Stimulated activated CD4-positive, alpha-beta T cell treated with anti-CD3 and anti-CD28 coated beads, Interleukin-4, amount 100 ng/mL, for 24 hours (primary cell): Measurements from ENCODE around the gene KIF9.
"Not testable (repeated sequence)": the region's sequence is repeated elsewhere in the genome, so short reads cannot be mapped to it uniquely, and the experiment has no call there.

ENCODE experiments used
- DNase-seq: peaks from one replicate; pipeline ENCODE4 v3.0.0-alpha.2; 2020

KIF9 gene

DNA sequence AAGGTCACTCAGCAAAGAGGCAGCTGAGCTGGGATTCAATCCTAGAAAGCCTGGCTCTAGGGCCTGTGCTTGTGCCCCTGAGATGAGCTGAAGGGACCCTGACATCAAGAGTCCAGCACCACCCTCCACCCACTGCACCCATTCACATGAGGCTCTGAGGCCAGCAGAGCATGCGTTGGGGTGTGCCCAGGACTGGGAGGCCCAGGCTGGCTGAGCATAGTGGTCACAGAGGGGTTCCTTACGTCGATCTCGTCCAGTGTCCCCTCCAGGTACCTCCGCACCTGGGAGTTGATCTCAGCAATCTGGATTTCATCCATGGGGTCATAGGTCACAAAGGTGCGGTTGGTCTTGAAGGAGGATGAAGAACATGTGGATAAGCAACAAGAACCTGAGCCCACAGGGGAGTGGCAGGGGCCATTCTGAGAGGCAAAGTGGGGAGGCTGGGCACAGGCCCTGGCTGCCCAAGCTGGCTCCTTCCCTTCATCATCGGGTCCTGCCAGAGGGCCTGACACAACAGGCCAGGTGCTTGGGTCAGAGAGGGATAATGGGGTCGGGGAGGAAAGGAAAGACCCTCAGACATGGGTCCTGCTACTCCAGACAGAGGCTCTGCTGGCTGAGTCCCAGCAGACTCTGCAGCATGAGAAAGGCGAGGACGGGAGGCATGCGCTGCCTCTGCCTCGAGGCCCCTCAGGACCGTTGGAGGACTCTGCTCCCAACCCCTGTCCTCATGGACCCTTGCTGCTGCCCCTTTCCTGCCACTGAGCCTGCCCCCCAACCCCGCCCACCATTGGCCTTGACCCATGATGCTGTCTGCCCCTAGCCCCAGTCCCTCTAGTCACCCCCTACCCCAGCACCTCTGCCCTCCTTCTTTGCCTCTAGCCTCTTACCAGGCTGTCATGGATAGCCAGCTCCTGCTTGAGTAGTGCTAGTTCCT lies 35.2 kb downstream of the KIF9 start:
- DNase-seq, result no peak

- DNase-seq, result no peak
These were observed 37.3 kb downstream of the KIF9 start for GRCh38 chr3:47245271-47245670.

DNA sequence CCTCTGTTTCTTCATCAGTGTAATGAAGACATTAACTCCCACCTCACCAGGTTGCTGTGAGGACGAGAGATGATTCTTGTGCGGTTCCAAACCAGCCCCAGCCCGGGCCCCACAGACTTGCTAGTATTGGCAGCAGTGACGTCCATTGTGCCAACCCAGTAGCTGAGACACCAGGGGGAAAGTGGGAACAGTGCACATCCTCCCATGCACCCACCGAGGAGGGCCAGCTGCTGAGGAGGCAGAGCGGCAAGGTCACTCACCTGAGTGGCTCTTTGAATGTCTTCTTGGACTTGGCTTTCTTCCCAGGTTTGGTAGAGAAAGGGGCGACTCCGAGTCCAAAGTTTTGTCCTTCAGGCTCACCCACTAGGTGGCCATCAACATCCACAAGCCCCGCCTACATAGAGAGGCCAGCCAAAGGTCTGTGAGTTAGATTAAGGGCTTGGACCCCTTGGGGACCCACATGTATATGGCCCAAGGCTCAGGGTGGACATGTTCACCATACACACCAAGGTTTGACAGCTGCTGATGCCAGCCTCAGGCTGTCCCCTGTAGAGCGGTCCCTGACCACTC lies 38.0 kb downstream of the KIF9 start:
- no peak for DNase-seq

GRCh38 chr3:47243419-47244147 lies 39.0 kb downstream of the KIF9 start:
- DNase-seq, result no peak

GRCh38 chr3:47239929-47240328 lies 42.7 kb downstream of the KIF9 start:
- DNase-seq, result no peak

DNA sequence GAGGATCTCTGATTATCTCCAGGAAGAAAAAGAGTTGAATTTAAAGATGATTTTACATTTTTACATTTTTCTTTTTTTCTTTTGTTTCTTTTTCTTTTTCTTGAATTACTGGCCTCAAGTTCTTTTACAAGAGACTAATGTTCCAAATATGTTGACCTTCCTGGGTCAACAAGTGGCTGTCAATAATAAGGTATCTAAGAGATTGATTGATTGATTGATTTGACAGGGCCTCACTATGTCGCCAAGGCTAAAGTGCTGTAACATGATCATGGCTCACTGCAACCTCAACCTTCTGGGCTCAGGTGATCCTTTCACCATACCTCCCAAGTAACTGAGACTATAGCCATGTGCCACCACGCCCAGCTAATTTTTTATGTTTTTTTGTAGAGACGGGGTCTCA lies 44.6 kb downstream of the KIF9 start:
- no peak for DNase-seq

DNA sequence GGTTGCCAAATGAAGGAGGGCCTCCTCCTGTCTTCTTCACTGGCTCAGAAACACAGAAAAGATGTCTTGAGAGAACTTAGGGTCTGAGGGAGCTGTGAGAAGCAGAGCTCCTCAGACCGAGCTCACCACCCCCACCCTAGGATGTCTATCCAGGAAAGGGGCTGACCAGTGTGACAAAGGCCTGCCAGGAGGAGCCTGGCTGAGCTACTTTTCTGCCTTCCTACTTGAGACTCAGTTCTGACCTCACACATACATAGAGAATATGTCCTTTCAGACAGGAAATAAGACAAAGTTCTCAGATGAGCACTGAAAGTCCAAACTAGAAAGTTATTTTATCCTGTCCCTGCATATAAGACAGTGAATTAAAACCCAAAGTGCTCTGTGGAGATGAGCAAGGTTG lies 54.5 kb downstream of the KIF9 start:
- no peak for DNase-seq

GRCh38 chr3:47227678-47228077 lies 54.9 kb downstream of the KIF9 start:
- no peak for DNase-seq

- DNase-seq, result no peak
These were observed 57.2 kb downstream of the KIF9 start for GRCh38 chr3:47225310-47225906.

GRCh38 chr3:47223755-47224154 lies 58.8 kb downstream of the KIF9 start:
- DNase-seq, result no peak

DNA sequence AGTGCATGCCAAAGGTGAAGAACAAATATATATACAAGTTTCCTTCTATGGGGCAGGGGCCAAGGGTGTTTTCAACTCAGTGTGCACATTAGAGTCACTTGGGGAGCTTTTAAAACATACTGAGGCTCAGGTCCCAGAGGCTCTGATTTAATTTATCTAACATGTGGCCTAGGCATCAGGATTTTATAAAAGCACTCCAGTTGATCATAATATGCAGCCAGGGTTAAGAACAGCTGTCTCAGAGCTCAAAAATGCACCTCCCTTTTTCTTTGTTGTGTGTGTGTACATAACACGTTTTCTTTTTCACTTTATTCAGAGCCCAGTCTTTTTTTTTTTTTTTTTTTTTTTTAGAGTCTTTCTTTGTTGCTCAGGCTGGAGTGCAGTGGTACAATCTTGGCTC lies 60.8 kb downstream of the KIF9 start:
- DNase-seq, result no peak

GRCh38 chr3:47210863-47211405 lies 71.7 kb downstream of the KIF9 start:
- no peak for DNase-seq

- DNase-seq, result not testable (repeated sequence)
These were observed 76.6 kb downstream of the KIF9 start for GRCh38 chr3:47206022-47206421.

GRCh38 chr3:47204875-47205274 lies 77.7 kb downstream of the KIF9 start:
- DNase-seq, result no peak

DNA sequence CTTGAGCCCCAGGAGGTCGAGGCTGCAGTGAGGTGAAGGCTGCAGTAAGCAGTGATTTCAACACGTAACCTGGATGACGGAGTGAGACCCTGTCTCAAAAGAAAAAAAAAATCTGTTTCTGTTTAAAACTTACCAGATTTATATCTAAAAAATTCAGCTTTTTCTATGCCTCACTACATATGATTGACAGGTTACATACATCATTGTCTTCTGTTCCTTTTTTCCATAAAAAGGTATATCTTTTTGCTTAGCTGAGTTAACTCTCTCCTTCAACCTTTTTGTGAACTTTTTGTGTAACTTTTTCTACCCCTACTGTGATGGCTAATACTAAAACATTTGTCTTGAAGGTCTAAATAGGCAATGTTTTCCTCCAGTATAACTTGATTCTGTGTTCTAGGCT lies 80.1 kb downstream of the KIF9 start:
- no peak for DNase-seq

DNA sequence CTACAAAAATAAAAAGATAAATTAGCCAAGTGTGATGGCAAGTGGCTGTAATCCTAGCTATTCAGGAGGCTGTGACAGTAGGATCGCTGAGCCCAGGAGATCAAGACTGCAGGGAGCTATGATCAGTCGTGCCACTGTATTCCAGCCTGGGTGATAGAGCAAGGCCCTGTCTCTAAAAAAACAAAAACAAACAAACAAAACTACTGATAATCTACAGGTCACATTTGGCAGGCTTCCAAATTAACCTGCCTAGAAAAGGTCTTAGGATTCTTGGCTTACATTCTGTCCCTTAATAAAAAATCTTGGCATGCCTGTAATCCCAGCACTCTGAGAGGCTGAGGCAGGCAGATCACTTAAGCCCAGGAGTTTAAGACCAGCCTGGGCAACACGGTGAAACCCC lies 85.3 kb downstream of the KIF9 start:
- no peak for DNase-seq

GRCh38 chr3:47194994-47195393 lies 87.6 kb downstream of the KIF9 start:
- DNase-seq, result no peak

DNA sequence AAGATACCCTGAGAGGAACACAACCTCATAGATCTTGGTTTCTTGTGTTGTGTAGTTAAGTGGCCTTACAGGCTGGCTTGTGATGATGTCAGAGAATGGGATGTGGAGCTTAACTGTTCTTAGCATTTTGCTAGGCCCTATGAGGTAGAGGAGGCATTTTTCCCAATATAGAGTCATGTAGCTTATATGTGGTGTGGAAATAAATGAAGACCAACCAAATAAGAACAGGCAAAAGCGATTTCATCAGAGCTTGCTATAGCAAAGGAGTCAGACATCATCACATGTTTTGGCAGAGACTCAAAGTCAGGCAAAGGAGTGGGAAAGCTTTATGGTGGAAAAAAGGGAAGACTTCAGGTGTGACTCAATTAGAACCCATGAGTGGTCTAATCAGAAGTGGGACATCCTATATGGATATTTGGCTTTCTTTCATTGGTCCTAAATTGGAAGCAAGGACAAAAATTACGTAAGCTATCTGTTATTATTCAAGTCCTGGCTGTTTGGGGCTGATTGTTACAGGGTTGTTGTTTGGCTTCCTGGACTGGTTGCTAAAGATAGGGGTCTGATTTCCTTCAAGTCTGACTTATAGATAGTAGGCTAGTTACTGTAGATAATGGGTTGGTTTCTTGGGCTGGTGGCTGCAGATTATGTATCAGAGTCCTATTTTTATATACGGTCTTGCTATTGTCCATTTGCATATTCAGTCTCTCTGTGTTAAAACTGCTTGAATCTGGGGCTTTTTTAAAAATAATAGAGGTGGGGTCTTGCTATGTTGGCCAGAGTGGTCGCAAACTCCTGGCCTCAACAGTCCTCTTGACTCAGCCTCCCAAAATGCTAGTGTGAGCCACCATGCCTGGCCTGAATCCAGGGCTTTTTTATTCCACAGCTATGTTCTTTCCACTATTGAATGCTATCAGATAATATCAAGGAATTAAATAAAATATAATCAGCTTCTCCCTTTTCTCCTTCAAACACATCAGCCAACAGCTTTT lies 88.4 kb downstream of the KIF9 start:
- DNase-seq, result no peak

DNA sequence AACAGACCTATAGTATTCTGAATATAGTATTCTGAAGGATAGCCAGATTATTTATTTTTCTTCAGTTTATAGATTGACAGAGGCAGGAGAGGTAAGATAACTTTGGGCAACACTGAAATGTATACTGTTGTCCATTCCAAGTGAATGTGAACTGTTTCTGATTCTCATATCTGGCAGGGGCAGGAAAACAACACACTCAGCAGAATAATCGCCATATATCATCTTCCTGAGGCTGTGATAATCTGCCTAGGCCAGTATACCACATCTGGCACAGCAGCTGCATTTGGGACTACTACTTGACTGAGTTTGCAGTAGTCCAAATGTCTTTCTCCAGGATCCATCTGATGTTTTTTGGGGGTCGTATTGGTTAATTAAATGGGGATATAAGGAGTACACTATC lies 96.3 kb downstream of the KIF9 start:
- no peak for DNase-seq

DNA sequence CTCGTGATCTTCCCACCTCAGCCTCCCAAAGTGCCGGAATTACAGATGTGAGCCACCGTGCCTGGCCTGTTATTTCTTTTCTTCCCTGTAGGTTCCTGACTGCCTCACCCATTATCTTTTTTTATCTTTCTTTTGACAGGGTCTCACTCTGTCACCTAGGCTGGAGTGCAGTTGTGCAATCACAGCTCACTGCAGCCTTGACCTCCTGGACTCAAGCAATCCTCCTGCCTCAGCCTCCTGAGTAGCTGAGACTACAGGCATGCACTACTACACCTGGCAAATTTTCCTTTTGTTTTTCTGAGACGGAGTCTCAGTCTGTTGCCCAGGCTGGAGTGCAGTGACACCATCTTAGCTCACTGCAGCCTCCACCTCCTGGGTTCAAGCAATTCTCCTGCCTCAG lies 100.9 kb downstream of the KIF9 start:
- DNase-seq, result not testable (repeated sequence)

DNA sequence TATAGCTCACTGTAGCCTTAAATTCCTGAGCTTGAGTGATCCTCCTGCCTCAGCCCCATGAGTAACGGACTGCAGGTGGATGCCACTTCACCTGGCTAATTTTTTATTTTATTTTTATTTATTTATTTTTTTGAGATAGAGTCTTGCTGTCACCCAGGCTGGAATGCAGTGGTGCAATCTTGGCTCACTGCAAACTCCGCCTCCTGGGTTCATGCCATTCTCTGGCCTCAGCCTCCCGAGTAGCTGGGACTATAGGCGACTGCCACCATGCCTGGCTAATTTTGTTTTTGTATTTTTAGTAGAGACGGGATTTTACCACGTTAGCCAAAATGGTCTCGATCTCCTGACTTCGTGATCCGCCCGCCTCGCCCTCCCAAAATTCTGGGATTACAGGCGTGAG lies 102.6 kb downstream of the KIF9 start:
- not testable (repeated sequence) for DNase-seq
